Activated naive CD8-positive, alpha-beta T cell (primary cell): Measurements from ENCODE around the gene ZBTB20.

Experiments used
- H3K27ac Mint-ChIP-seq: one replicate; pipeline ENCODE4 v1.8.0; 2021; ENCODE audit warnings: mixed read lengths
- H3K27me3 Mint-ChIP-seq: one replicate; pipeline ENCODE4 v1.8.0; 2021; ENCODE audit warnings: mixed read lengths
- H3K36me3 Mint-ChIP-seq: one replicate; pipeline ENCODE4 v1.8.0; 2021; ENCODE audit warnings: mixed read lengths
- H3K4me1 Mint-ChIP-seq: one replicate; pipeline ENCODE4 v1.8.0; 2021; ENCODE audit warnings: low read depth, mixed read lengths
- H3K4me3 Mint-ChIP-seq: one replicate; pipeline ENCODE4 v1.8.0; 2021; ENCODE audit warnings: mild to moderate bottlenecking, mixed read lengths
- H3K9me3 Mint-ChIP-seq: one replicate; pipeline ENCODE4 v1.8.0; 2021; ENCODE audit warnings: low read depth, mixed read lengths

ZBTB20 gene

DNA sequence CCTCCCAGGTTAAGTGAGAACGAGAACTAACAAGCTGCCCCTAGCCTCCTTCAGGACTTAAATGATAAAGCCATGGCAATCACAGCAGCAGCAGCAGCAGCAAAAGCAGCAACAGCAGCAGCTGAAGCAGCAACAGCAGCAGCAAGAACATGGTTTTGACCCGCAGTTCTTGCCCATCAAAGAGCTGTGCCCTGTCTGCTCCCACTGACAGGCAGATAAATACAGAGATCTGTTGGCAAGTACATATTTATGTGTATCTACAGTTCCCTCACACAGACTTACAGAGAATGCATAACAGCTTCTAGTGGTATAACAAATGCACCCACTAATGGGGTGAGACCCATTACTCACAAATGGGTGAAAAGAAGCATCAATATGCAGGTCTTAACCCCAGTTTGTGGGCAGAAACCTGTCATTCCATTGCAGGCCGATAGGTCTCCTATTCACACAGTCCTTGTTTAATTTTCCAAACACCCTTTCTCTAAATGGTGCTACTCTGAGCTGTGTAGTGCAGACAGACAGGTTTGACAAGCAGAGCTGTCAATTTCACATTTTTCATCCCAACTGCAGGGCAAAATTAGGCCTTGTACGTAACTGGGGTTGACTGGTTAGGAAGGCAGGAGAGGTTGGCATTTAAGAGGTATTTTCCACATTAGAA is 537.0 kb downstream of the ZBTB20 start:
- H3K27me3 Mint-ChIP-seq, result no peaks in the 10 kb centered on the region
- no peaks in the 10 kb centered on the region for H3K4me1 Mint-ChIP-seq
- no peaks in the 10 kb centered on the region for H3K9me3 Mint-ChIP-seq
- H3K36me3 Mint-ChIP-seq, result peaks cover 10% of the 10 kb centered on the region
- no peak overlapping the region for H3K4me3 Mint-ChIP-seq
- H3K27ac Mint-ChIP-seq, result no peak overlapping the region

DNA sequence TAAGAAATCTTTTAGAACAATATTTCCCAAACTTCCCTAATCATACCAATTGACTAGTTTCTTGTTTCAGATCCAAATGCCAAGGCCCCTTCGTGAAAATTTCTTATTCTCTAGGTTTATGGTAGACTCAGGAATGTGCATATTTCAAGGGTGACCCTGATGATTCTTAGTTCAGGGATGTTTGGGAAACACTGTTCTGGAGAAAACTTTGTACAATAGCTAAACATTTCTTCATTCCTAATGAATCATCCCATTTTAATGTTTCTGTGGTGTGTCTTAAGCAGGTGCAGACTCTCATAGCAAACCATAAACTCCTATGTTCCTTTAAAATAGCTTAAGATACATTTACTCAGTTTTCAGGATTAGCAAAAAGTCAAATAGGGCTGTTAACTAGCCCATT is 538.8 kb downstream of the ZBTB20 start:
- Mint-ChIP-seq H3K27me3 (no peaks in the 10 kb centered on the region), H3K4me3 (no peak overlapping the region), H3K36me3 (peaks cover 13% of the 10 kb centered on the region), H3K9me3 (no peaks in the 10 kb centered on the region), H3K4me1 (no peaks in the 10 kb centered on the region), H3K27ac (no peak overlapping the region)

DNA sequence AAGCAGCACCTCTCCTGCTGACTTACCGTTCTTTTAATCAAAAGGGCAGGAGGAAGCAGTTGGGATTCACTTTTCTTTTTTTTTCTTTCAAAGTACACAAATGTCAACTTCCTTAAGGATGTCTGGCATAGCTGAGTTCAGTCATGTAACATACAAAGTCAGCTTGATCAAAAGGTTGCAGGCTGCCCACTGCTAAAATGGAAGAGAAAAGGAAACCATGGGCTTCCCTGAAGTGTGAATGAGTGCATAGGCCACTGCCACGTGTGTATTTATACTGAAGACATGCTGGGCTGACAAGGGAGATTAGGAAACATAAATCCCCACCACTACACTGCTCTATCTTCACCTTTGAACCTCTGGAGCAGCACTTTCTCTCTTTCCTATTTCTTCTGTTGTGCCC is 540.8 kb downstream of the ZBTB20 start:
- Mint-ChIP-seq H3K27ac (no peak overlapping the region), H3K36me3 (peaks cover 8% of the 10 kb centered on the region), H3K4me1 (no peaks in the 10 kb centered on the region), H3K27me3 (no peaks in the 10 kb centered on the region), H3K4me3 (no peak overlapping the region), H3K9me3 (no peaks in the 10 kb centered on the region)

DNA sequence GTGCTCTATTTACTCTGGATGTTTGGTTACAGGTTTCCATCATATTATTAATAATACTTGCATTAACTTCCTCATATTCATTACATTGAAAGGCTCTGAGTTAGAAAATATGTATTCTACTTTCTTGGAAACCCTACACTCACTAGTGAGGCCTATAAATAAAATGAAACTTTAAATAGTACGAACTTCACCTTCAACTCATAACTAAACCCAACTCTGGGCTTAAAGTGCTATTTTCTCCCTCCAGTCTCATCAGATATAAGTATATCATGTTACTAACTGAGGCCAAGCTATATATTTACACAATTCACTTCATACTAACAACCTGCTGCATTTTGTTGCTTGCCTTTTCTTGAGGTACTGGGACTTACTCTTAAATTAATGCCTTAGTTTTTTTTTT is 546.5 kb downstream of the ZBTB20 start:
- Mint-ChIP-seq H3K9me3 (no peaks in the 10 kb centered on the region), H3K36me3 (peaks cover 16% of the 10 kb centered on the region), H3K27me3 (no peaks in the 10 kb centered on the region), H3K4me3 (no peak overlapping the region), H3K27ac (no peak overlapping the region), H3K4me1 (no peaks in the 10 kb centered on the region)

DNA sequence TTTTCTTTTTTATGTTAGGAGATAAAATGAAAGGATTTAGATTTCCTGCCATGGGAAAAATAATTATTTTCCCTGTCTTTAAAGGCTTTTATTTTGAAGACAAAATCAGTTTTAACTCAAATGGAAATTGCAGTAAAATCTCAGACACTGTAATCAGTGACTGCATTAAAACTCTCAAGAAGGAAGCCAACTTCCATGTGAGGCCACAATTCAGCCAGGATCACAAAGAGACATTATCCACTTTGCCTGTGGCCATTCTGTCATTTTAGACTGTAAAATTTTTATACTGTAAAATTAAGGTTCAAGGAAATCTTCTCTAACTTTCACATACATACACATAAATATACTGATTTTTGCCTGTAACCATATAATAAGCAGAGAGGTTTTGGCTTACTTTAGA is 549.2 kb downstream of the ZBTB20 start:
- Mint-ChIP-seq H3K36me3 (peaks cover 21% of the 10 kb centered on the region), H3K9me3 (no peaks in the 10 kb centered on the region), H3K4me1 (no peaks in the 10 kb centered on the region), H3K27ac (no peak overlapping the region), H3K4me3 (no peak overlapping the region), H3K27me3 (no peaks in the 10 kb centered on the region)

DNA sequence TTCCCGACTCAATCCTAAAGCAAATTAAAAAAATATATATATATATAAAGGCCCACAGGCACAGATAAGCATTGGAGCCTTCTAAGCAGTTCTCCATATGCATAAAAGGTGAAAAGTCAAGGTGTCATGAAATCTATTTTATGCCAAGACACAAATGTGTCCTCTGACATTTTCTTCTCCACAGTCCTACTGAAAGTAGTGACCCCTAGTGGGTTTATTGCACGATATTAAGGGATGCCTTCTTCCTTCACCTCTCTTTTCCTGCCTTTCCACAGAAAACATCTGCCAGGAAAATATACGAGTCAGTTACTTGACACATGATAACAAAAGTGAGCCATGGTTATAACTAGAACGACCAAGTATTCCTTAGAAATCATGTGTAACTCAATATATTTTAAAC is 550.1 kb downstream of the ZBTB20 start:
- peaks cover 23% of the 10 kb centered on the region for H3K36me3 Mint-ChIP-seq
- H3K27me3 Mint-ChIP-seq, result no peaks in the 10 kb centered on the region
- H3K9me3 Mint-ChIP-seq, result no peaks in the 10 kb centered on the region
- H3K4me1 Mint-ChIP-seq, result no peaks in the 10 kb centered on the region
- no peak overlapping the region for H3K4me3 Mint-ChIP-seq
- no peak overlapping the region for H3K27ac Mint-ChIP-seq

DNA sequence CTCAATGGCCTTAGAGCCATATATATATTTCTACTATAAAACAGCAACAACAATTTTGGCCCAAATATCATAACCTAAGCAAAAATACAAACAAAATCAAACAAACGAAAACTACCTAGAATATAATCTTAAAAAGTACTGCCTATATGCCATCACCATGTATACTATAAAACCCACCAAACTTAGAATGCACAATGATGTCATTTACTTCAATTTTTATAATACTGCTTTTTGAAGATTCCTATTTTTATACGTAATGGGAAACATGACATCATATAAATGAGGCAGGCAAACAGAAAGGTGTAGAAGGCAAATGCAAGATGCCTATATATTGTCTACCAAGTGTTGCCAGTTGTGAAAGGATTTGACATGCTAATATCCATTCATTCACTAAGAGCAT is 550.9 kb downstream of the ZBTB20 start:
- Mint-ChIP-seq H3K4me3 (no peak overlapping the region), H3K4me1 (no peaks in the 10 kb centered on the region), H3K27me3 (no peaks in the 10 kb centered on the region), H3K9me3 (no peaks in the 10 kb centered on the region), H3K36me3 (peaks cover 23% of the 10 kb centered on the region), H3K27ac (no peak overlapping the region)

DNA sequence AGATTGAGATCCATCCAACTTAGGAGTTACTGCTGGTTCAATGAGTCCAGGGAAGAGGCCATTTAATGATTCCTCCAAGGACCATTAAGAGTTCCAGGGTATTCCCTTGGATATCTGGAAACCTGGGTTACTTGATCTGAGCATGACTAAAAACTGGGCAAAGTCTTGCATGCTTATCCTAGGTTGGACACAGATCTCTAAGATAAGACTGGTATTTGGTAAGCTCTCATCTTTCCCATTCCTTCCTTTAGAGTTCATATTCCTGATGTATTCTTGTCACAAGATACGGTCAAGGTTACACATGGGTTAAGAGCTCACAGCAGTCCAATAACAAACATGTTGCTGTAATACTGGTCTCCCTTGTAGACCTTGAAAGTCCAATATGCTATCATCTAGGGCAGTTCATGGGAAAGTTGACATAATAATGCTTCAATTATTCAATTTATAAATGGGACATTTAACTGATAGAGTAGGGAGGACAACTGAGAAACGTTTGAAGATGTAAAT is 551.5 kb downstream of the ZBTB20 start:
- no peak overlapping the region for H3K4me3 Mint-ChIP-seq
- H3K27ac Mint-ChIP-seq, result no peak overlapping the region
- H3K9me3 Mint-ChIP-seq, result no peaks in the 10 kb centered on the region
- H3K27me3 Mint-ChIP-seq, result no peaks in the 10 kb centered on the region
- peaks cover 5% of the 10 kb centered on the region for H3K4me1 Mint-ChIP-seq
- peaks cover 26% of the 10 kb centered on the region for H3K36me3 Mint-ChIP-seq

DNA sequence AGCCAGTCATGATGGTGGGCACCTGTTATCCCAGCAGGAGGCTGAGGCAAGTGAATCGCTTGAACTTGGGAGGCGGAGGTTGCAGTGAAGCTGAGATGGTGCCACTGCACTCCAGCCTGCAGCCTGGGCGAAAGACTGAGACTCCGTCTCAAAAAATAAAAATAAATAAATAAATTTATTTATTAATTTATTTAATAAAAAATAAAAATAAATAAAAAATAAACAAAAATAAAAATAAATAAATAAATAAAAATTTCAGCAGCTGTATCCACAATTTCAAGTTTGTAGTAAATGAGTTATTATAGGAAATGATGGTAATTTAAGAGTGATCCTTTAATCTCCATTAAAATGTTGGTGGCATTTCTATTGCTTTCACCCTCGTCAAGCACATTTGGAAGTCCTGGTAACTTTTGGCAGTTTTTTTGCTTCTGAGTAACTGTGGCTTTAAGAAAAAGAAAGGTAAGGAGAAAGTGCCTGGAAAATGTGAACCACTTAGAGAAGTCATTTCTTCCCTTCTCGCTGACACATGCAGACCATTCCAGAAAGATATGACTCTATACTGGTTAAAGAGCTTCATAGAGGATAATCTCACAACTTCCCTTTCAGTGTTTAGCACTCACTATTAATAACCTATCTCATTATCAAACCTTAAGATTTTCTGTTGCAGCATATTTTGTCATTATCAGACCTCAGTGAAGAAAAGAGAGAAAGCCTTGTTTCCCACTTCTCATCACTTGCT is 556.6 kb downstream of the ZBTB20 start:
- Mint-ChIP-seq H3K4me3 (no peak overlapping the region), H3K36me3 (peaks cover 41% of the 10 kb centered on the region), H3K4me1 (peaks cover 6% of the 10 kb centered on the region), H3K27me3 (no peaks in the 10 kb centered on the region), H3K27ac (no peak overlapping the region), H3K9me3 (no peaks in the 10 kb centered on the region)

DNA sequence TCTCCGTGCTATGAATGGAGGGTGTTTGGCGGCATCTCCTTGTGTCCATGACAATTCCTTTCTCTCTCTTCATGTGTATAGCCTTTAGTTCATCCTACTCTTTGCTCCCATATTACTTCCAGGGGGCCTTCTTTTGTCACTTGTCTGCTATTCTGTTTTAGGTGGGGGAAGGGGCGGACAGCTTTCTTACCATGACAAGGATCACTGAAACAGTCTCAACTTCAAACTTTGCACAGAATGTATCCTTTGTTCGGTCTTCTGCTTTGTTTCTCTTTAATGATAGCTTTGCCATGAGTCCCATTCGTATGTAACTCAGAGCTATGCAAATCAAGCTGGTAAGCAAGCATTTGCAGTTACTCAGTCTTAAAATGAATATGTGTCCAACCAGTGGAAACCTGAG is 559.1 kb downstream of the ZBTB20 start:
- no peaks in the 10 kb centered on the region for H3K27me3 Mint-ChIP-seq
- H3K36me3 Mint-ChIP-seq, result peaks cover 35% of the 10 kb centered on the region
- no peak overlapping the region for H3K27ac Mint-ChIP-seq
- peaks cover 10% of the 10 kb centered on the region for H3K4me1 Mint-ChIP-seq
- no peak overlapping the region for H3K4me3 Mint-ChIP-seq
- H3K9me3 Mint-ChIP-seq, result no peaks in the 10 kb centered on the region

DNA sequence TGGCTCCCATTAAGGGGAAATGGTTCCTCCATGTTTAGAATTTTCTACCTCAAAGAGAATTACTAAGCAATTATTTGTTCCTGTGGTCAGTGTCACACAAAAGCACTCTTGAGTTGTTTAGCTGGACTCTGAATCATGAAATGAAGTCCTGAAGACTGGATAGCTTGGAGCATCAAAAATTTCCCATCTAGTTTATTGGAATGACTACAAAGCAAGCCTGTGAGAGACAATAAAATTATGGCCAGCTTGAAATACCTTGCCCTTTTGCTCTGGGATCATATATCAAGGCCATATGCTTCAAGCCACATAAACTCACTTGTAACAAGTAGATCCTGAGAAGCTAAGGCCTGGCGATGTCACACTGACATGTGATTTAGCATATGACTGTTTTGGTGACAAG is 561.0 kb downstream of the ZBTB20 start:
- no peak overlapping the region for H3K27ac Mint-ChIP-seq
- H3K4me3 Mint-ChIP-seq, result no peak overlapping the region
- no peaks in the 10 kb centered on the region for H3K27me3 Mint-ChIP-seq
- H3K4me1 Mint-ChIP-seq, result peaks cover 15% of the 10 kb centered on the region
- no peaks in the 10 kb centered on the region for H3K9me3 Mint-ChIP-seq
- peaks cover 35% of the 10 kb centered on the region for H3K36me3 Mint-ChIP-seq

DNA sequence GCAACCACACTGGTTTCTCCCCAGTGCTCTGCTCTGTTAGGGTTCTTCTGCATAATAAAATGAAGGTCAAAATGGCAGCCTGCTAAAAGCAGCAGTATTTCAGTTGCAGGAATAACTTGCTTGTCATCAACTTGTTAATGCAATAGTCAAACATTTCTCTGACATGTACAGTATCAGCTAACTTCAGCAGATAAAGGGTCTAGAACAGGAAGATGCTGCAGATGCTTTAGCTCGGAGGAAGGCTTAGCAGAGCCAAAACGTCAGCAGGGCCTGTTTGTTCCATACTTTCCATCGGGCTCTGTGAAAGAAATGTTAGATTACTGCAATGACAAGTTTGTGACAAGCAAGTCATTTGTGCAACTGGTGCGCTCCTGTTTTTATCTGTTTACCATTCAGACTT is 561.4 kb downstream of the ZBTB20 start:
- H3K9me3 Mint-ChIP-seq, result no peaks in the 10 kb centered on the region
- no peak overlapping the region for H3K27ac Mint-ChIP-seq
- no peaks in the 10 kb centered on the region for H3K27me3 Mint-ChIP-seq
- H3K4me3 Mint-ChIP-seq, result no peak overlapping the region
- H3K4me1 Mint-ChIP-seq, result peaks cover 12% of the 10 kb centered on the region
- H3K36me3 Mint-ChIP-seq, result peaks cover 31% of the 10 kb centered on the region

DNA sequence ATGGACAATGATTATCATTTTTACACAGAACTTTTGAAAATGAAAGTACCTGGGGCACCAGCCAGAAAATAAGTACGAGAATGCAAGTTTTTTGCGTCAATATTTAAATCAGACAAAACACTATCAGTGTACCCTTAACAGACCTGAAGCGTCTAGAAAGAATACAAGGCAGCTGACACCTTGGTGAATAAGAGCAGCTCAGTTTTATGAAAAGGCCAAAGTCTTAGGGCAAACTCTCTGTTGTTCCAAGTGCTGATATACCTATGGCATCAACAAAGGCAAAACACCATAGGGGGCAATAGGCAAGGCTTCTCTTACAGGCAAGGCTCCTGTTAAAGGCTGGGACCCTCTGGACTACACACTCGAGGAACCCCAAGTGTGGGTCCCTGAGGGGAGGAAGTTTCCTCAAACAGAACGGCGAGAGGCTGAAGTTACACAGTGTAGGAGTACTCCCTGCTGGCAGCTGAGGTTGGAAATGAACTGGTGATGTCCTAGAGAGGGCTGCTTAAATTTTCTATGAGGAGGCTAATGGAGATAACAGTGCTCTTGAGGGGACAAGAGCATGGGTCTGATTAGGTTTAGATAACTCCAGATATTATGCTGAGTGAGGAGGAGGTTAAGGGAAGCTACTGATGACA is 562.2 kb downstream of the ZBTB20 start:
- Mint-ChIP-seq H3K9me3 (no peaks in the 10 kb centered on the region), H3K27ac (no peak overlapping the region), H3K4me3 (no peak overlapping the region), H3K4me1 (peaks cover 9% of the 10 kb centered on the region), H3K27me3 (no peaks in the 10 kb centered on the region), H3K36me3 (peaks cover 28% of the 10 kb centered on the region)

DNA sequence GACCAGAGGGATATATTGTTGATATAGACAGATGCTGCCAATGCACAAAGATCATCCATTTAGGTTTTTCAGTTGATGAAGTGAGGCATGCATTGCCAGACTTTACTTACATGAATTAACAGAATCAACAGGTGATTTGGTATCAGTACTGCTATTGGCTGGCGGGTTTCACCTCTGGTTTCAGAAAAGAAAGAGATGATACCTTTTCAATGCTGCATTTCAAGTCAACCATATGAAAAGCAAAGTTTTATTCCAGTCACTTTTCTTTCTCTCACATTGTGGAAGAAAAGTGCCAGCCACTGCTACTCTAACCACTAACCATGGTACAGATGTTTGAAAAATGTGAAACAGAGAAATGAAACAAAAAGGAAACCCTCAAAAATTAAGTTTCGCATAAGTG is 564.2 kb downstream of the ZBTB20 start:
- Mint-ChIP-seq H3K4me3 (no peak overlapping the region), H3K4me1 (peaks cover 9% of the 10 kb centered on the region), H3K9me3 (no peaks in the 10 kb centered on the region), H3K36me3 (peaks cover 16% of the 10 kb centered on the region), H3K27me3 (no peaks in the 10 kb centered on the region), H3K27ac (no peak overlapping the region)

DNA sequence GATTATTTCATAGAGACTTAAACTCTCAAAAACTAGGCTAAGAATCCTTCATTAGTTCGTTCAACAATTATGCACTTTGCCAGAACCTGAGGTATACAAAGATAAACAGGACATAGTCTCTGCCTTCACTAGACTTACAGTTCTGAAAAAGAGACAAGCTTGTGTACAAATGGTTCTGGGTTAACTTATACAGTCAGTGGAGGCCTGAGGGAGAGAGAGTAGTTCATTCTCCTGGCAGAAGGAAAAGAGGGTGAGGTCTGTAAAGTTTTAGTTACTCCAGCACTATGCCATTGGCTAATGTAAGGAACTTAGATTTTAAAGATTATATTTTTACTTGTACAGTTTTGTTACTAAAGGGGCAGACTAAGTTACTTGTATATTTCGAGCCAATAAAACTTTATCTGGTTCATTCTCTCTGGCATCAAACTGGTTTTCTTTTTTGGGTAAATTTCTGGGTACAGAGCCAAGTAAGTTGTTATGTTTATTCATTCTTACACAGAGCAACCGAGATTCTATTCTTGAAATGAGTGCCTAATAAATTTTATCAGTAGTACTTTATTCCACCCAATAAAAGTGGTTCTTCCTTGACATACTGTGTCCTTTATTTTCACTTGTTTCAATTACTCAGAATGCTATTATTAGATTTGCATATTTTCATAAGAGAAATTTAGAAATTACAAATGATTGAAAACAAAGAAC is 574.6 kb downstream of the ZBTB20 start:
- H3K27ac Mint-ChIP-seq, result no peak overlapping the region
- H3K9me3 Mint-ChIP-seq, result no peaks in the 10 kb centered on the region
- no peaks in the 10 kb centered on the region for H3K27me3 Mint-ChIP-seq
- peaks cover 16% of the 10 kb centered on the region for H3K36me3 Mint-ChIP-seq
- H3K4me1 Mint-ChIP-seq, result no peaks in the 10 kb centered on the region
- no peak overlapping the region for H3K4me3 Mint-ChIP-seq
